CD14-positive monocyte (primary cell): ENCODE results near the gene CPLX4. TPM values are rescaled to one million over a fixed set of nuclear protein-coding genes. Genes with fewer than 3 reads are reported as not detected.

Source experiments
- DNase-seq, 3 donors: peaks; one replicate each; pipeline ENCODE4 v3.0.0-alpha.2; 2011 to 2022
- H2AFZ ChIP-seq: 2 replicates; pipeline ENCODE4 v1.6.0; 2012; ENCODE audit warnings: mild to moderate bottlenecking, low read depth, low read length, inconsistent platforms; ENCODE audit not compliant: insufficient read depth, poor library complexity, severe bottlenecking
- H3K27ac ChIP-seq, 2 donors: 1 replicate in 1 of 2; 2 replicates in 1 of 2; pipeline ENCODE4 v1.5.1; 2012 to 2013; ENCODE audit warnings: low read length in 2 of 2, control low read depth in 1 of 2, inconsistent platforms in 1 of 2, low read depth in 1 of 2, mild to moderate bottlenecking in 1 of 2
- H3K27me3 ChIP-seq, 2 donors: one replicate each; pipeline versions ENCODE4 v1.6.0 to v1.6.1; 2011 to 2013; ENCODE audit warnings: low read length in 2 of 2; ENCODE audit not compliant: control insufficient read depth in 2 of 2, insufficient read depth in 2 of 2
- H3K36me3 ChIP-seq, 2 donors: replicated peaks in 1 of 2; 1 replicate in 1 of 2; 2 replicates in 1 of 2; pipeline versions ENCODE4 v1.5.1 to v1.6.1; 2012 to 2013; ENCODE audit warnings: low read length in 2 of 2, control low read depth in 1 of 2, inconsistent platforms in 1 of 2, mild to moderate bottlenecking in 1 of 2; ENCODE audit not compliant: insufficient read depth in 2 of 2, control insufficient read depth in 1 of 2
- H3K4me1 ChIP-seq, 2 donors: 1 replicate in 1 of 2; 2 replicates in 1 of 2; pipeline versions ENCODE4 v1.5.1 to v1.6.1; 2012 to 2013; ENCODE audit warnings: low read length in 2 of 2, control low read depth in 1 of 2, inconsistent platforms in 1 of 2, mild to moderate bottlenecking in 1 of 2, moderate library complexity in 1 of 2; ENCODE audit not compliant: insufficient read depth in 2 of 2, control insufficient read depth in 1 of 2
- H3K4me2 ChIP-seq: replicated peaks from 2 replicates; pipeline ENCODE3; 2012; ENCODE audit warnings: low read length, moderate library complexity, mild to moderate bottlenecking; ENCODE audit not compliant: poor library complexity, severe bottlenecking; ENCODE audit errors: extremely low read depth
- H3K4me3 ChIP-seq, 3 experiments: fragments of 200-600 bp in 1 of 3; sonication (generic) in 1 of 3; replicated peaks in 1 of 3; 1 replicate in 2 of 3; 2 replicates in 1 of 3; pipeline ENCODE4 v1.5.1; 2011 to 2013; ENCODE audit warnings: low read length in 3 of 3, mild to moderate bottlenecking in 3 of 3, control low read depth in 2 of 3, low read depth in 2 of 3, inconsistent platforms in 1 of 3, moderate library complexity in 1 of 3
- H3K79me2 ChIP-seq: 2 replicates; pipeline ENCODE4 v1.6.0; 2012; ENCODE audit warnings: mild to moderate bottlenecking, control low read depth, inconsistent platforms, low read length, moderate library complexity; ENCODE audit not compliant: insufficient read depth
- H3K9ac ChIP-seq: 2 replicates; pipeline ENCODE4 v1.6.0; 2017; ENCODE audit warnings: low read length, mild to moderate bottlenecking; ENCODE audit not compliant: insufficient read depth, poor library complexity, severe bottlenecking
- H3K9me3 ChIP-seq, 2 donors: replicated peaks in 1 of 2; 1 replicate in 1 of 2; 2 replicates in 1 of 2; pipeline versions ENCODE4 v1.5.1 to v1.6.1; 2012 to 2013; ENCODE audit warnings: low read length in 2 of 2, control low read depth in 1 of 2; ENCODE audit not compliant: control insufficient read depth in 1 of 2, insufficient read depth in 1 of 2
- H4K20me1 ChIP-seq: 2 replicates; pipeline ENCODE4 v1.6.0; 2012; ENCODE audit warnings: mild to moderate bottlenecking, low read length, control low read depth, moderate library complexity; ENCODE audit not compliant: insufficient read depth
- H3K27ac Mint-ChIP-seq, 7 donors: one replicate each; pipeline ENCODE4 v1.8.0; 2020; ENCODE audit warnings: mild to moderate bottlenecking in 7 of 7, mixed read lengths in 7 of 7, moderate library complexity in 6 of 7, inconsistent platforms in 2 of 7
- H3K27me3 Mint-ChIP-seq, 3 donors: one replicate each; pipeline ENCODE4 v1.8.0; 2021 to 2022; ENCODE audit warnings: low read depth in 3 of 3, mild to moderate bottlenecking in 3 of 3, mixed read lengths in 3 of 3, moderate library complexity in 3 of 3, inconsistent platforms in 1 of 3
- H3K36me3 Mint-ChIP-seq, 2 donors: one replicate each; pipeline ENCODE4 v1.8.0; 2020; ENCODE audit warnings: mixed read lengths in 2 of 2, inconsistent platforms in 1 of 2, mild to moderate bottlenecking in 1 of 2
- H3K4me1 Mint-ChIP-seq: one replicate; pipeline ENCODE4 v1.8.0; 2020; ENCODE audit warnings: mild to moderate bottlenecking, mixed read lengths
- H3K4me3 Mint-ChIP-seq, 2 donors: one replicate each; pipeline ENCODE4 v1.8.0; 2020; ENCODE audit warnings: mild to moderate bottlenecking in 2 of 2, mixed read lengths in 2 of 2, moderate library complexity in 1 of 2
- H3K9me3 Mint-ChIP-seq, 7 donors: one replicate each; pipeline ENCODE4 v1.8.0; 2020 to 2022; ENCODE audit warnings: mixed read lengths in 7 of 7, mild to moderate bottlenecking in 6 of 7, moderate library complexity in 6 of 7, inconsistent platforms in 2 of 7
- WGBS: methylation state at CpG from one replicate; pipeline ENCODE4 v1.1.5; 2013; ENCODE audit warnings: missing lambda C conversion rate; ENCODE audit not compliant: insufficient coverage; 5-methylcytosine and 5-hydroxymethylcytosine counted together
- intact Hi-C, 2 donors: fragments of 100-400 bp; cut with micrococcal nuclease; formaldehyde crosslinking; loops; one replicate each; pipeline versions ENCODE4 v1.15.0 to v1.15.1; 2023
- polyA plus RNA-seq, 3 donors: library from polyadenylated mRNA; depleted of rRNA in 1 of 3; unstranded in 2 of 3; stranded (reverse) in 1 of 3; fragments of 300-500 nt in 2 of 3; fragments of >200 nt in 1 of 3; fragmentation: Illumina TruSeq in 2 of 3; gene quantifications; 1 replicate in 2 of 3; 2 replicates in 1 of 3; pipeline ENCODE4 v1.2.3, GENCODE V29; 2012 to 2021
- TF ChIP-seq, protein P1 (sequence below): fragments of 200-600 bp; IDR thresholded peaks from one replicate; pipeline ENCODE4 v1.8.0; 2022; ENCODE audit warnings: antibody characterized with exemption, mild to moderate bottlenecking

Gene CPLX4
- polyA plus RNA-seq, 3 donors: not detected

DNA sequence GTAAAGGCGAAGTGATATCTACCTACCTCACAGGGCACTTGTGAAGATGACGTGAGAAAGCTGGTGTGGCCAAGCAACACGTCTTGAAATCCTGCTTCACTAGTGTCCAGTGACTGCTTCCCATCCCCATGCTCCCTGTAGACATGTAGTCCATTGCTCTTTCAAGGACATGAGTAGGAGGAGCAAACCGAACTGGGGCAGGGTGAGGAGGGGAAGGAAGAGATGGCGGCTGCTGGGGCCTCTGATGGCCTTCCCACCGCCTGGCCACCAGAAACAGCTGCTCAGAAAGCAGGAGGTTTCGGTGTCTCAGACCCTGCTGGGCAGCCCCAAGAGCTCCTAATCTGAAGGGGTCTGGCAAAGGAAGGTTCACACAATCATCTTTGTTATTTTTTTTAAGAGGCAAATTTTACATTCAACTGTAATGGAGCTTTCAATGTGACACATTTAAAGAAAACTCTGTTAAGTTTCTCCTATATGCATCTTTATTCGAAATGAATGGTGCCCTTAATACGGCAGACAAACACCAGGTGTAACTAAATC lies 14.7 kb downstream of the CPLX4 start:
- Mint-ChIP-seq H3K4me3 (no peak overlapping the region), H3K4me1 (peaks cover 5% of the 10 kb centered on the region), H3K9me3 (no peaks in the 10 kb centered on the region), H3K36me3 (no peaks in the 10 kb centered on the region), H3K27me3 (peaks cover 10 to 20% (median 17%) of the 10 kb centered on the region in 3 donors), H3K27ac (no peak overlapping the region)
- Histone ChIP-seq H3K4me1 (peaks cover 0 to 1% of the 10 kb centered on the region in 2 donors), H3K27me3 (peaks cover 0 to under 1% of the 10 kb centered on the region in 2 donors), H4K20me1 (no peaks in the 10 kb centered on the region), H2AFZ (no peak overlapping the region), H3K4me2 (no peak overlapping the region), H3K4me3 (no peak overlapping the region), H3K36me3 (no peaks in the 10 kb centered on the region), H3K9ac (no peak overlapping the region), H3K9me3 (no peaks in the 10 kb centered on the region), H3K79me2 (no peaks in the 10 kb centered on the region), H3K27ac (no peak overlapping the region)
- no peak for DNase-seq
- intact Hi-C loops: no loop called here
- TF ChIP-seq, protein P1, sequence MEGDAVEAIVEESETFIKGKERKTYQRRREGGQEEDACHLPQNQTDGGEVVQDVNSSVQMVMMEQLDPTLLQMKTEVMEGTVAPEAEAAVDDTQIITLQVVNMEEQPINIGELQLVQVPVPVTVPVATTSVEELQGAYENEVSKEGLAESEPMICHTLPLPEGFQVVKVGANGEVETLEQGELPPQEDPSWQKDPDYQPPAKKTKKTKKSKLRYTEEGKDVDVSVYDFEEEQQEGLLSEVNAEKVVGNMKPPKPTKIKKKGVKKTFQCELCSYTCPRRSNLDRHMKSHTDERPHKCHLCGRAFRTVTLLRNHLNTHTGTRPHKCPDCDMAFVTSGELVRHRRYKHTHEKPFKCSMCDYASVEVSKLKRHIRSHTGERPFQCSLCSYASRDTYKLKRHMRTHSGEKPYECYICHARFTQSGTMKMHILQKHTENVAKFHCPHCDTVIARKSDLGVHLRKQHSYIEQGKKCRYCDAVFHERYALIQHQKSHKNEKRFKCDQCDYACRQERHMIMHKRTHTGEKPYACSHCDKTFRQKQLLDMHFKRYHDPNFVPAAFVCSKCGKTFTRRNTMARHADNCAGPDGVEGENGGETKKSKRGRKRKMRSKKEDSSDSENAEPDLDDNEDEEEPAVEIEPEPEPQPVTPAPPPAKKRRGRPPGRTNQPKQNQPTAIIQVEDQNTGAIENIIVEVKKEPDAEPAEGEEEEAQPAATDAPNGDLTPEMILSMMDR: no peak
- WGBS: 82% methylated on average over 2 of the region's 9 CpGs

DNA sequence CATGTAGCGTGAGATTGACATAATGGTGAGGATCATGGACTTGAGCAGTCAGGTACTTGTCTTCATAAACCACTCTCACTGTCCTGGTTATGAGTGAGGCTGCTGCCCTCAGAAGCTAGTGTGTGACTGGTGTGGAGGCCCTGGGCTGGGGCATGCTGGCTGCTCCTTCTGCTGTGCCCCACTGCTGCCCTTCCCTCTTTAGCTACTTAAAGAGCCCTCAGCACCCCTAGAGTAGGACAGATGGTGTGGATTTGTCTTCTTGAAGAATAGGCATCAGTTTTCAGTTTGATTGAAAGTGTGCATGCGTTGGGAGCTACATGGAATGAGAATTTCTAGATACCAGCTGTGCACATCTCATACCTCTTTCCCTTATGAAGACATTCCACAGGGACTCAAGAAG lies 15.4 kb downstream of the CPLX4 start:
- no peak for DNase-seq
- Histone ChIP-seq H3K4me3 (no peak overlapping the region), H3K9ac (no peak overlapping the region), H2AFZ (no peak overlapping the region), H3K9me3 (no peaks in the 10 kb centered on the region), H3K79me2 (no peaks in the 10 kb centered on the region), H3K27me3 (no peaks in the 10 kb centered on the region), H3K36me3 (no peaks in the 10 kb centered on the region), H3K4me2 (no peak overlapping the region), H3K4me1 (no peaks in the 10 kb centered on the region), H4K20me1 (no peaks in the 10 kb centered on the region), H3K27ac (no peak overlapping the region)
- intact Hi-C loops: no loop called here
- H3K36me3 Mint-ChIP-seq: no peaks in the 10 kb centered on the region
- H3K27me3 Mint-ChIP-seq: peaks cover 10 to 15% (median 14%) of the 10 kb centered on the region in 3 donors
- H3K9me3 Mint-ChIP-seq: no peaks in the 10 kb centered on the region
- H3K4me3 Mint-ChIP-seq: no peak overlapping the region
- no peaks in the 10 kb centered on the region for H3K4me1 Mint-ChIP-seq
- no CpG with 5 or more reads among the region's 2 CpGs for WGBS
- TF ChIP-seq, protein P1: no peak
- no peak overlapping the region for H3K27ac Mint-ChIP-seq
